ENCODE measurements around the gene HMOX1.
"Not testable (repeated sequence)": the region's sequence is repeated elsewhere in the genome, so short reads cannot be mapped to it uniquely, and the experiment has no call there.

Gene HMOX1

GRCh38 chr22:35380013-35380412 lies 883 bp upstream of the HMOX1 start:
- DNase-seq (ENCODE audit: low read depth, low spot score) = no peak

GRCh38 chr22:35381424-35382009 lies 621 bp downstream of the HMOX1 start:
- DNase-seq (ENCODE audit: low read depth, low spot score) = no peak

GRCh38 chr22:35383679-35384071 lies 2.8 kb downstream of the HMOX1 start:
- no peak for DNase-seq (ENCODE audit: low read depth, low spot score)

- DNase-seq (ENCODE audit: low read depth, low spot score) = no peak
Observed at GRCh38 chr22:35384527-35384926, 3.6 kb downstream of the HMOX1 start.

GRCh38 chr22:35384975-35385588 lies 4.2 kb downstream of the HMOX1 start:
- DNase-seq (ENCODE audit: low read depth, low spot score) = no peak

GRCh38 chr22:35386670-35387288 lies 5.9 kb downstream of the HMOX1 start:
- no peak for DNase-seq (ENCODE audit: low read depth, low spot score)

GRCh38 chr22:35390933-35391332 lies 10.0 kb downstream of the HMOX1 start:
- DNase-seq (ENCODE audit: low read depth, low spot score) = no peak

GRCh38 chr22:35392357-35392756 lies 11.5 kb downstream of the HMOX1 start:
- DNase-seq (ENCODE audit: low read depth, low spot score) = no peak

GRCh38 chr22:35393116-35394010 lies 12.5 kb downstream of the HMOX1 start:
- DNase-seq (ENCODE audit: low read depth, low spot score) = no peak

- no peak for DNase-seq (ENCODE audit: low read depth, low spot score)
Observed at GRCh38 chr22:35394011-35394312, 13.1 kb downstream of the HMOX1 start.

- no peak for DNase-seq (ENCODE audit: low read depth, low spot score)
Observed at GRCh38 chr22:35394810-35395563, 14.1 kb downstream of the HMOX1 start.

- not testable (repeated sequence) for DNase-seq (ENCODE audit: low read depth, low spot score)
Observed at GRCh38 chr22:35396622-35397021, 15.7 kb downstream of the HMOX1 start.

- DNase-seq (ENCODE audit: low read depth, low spot score) = no peak
Observed at GRCh38 chr22:35397095-35397904, 16.4 kb downstream of the HMOX1 start.

GRCh38 chr22:35398591-35398973 lies 17.7 kb downstream of the HMOX1 start:
- no peak for DNase-seq (ENCODE audit: low read depth, low spot score)

GRCh38 chr22:35399114-35399677 lies 18.3 kb downstream of the HMOX1 start:
- peak; percentile 53 for DNase-seq (ENCODE audit: low read depth, low spot score)

GRCh38 chr22:35399678-35400500 lies 19.0 kb downstream of the HMOX1 start, which contains the start of gene MCM5:
Gene MCM5, plus strand, starts transcription at chr22:35400140. Its CDS starts 299 bp downstream, at chr22:35400439.
- DNase-seq (ENCODE audit: low read depth, low spot score) = peak; percentile 98

- DNase-seq (ENCODE audit: low read depth, low spot score) = no peak
Observed at GRCh38 chr22:35400501-35400790, 19.6 kb downstream of the HMOX1 start.

GRCh38 chr22:35401863-35402262 lies 21.0 kb downstream of the HMOX1 start:
- DNase-seq (ENCODE audit: low read depth, low spot score) = no peak

- DNase-seq (ENCODE audit: low read depth, low spot score) = no peak
Observed at GRCh38 chr22:35403356-35403755, 22.5 kb downstream of the HMOX1 start.

- no peak for DNase-seq (ENCODE audit: low read depth, low spot score)
Observed at GRCh38 chr22:35404176-35404575, 23.3 kb downstream of the HMOX1 start.

Measured in ELF-1 (cell line).